Measurements from ENCODE around the gene RHOT2. TPM values are rescaled to one million over a fixed set of nuclear protein-coding genes. Genes with fewer than 3 reads are reported as not detected.

The RHOT2 gene
- total RNA-seq, 1 experiment from 2014 or later, result 210 TPM

DNA sequence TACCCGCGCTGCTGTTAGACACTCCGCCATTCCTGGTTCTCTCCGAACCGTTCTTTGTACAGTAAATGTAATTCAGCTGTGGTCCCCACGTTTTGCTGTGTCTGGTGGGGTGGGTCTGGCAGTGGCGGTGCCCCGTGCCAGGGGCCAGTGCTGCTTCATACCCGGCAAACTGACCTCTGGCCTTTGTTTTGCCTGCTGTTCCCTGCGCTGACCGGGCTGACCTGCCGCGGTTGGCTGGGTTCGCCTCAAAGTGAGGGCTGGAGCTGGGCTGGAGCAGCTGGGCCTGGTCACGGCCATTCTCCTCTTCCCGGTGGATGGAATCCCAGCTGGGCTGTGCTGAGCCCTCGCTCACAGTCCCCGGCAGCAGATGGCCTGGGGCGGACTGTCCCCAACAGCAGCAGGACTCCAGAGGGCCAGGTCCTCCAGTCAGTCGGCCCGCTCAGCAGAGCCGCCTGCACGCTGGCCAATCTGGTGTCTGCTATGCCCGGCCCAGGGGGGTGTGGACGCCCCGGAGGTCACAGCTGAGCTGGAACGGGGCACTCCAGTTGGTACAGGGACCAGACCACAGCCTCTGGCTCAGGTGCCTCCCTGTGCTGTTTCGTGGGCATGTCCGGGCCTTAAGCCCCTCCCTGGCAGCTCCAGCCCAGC lies 38.6 kb upstream of the RHOT2 start:
- no peak overlapping the region for H4K5ac ChIP-seq (ENCODE audit: insufficient read length, low read depth, low read length)
- H3K14ac ChIP-seq (ENCODE audit: insufficient read depth, low read length), result no peak overlapping the region
- H2AK5ac ChIP-seq (ENCODE audit: insufficient read length, low read length), result no peak overlapping the region
- H3K4ac ChIP-seq (ENCODE audit: low read depth, low read length), result no peak overlapping the region
- H3K4me2 ChIP-seq (ENCODE audit: insufficient read depth, insufficient read length, low read length), result no peak overlapping the region
- H3K56ac ChIP-seq (ENCODE audit: insufficient read length, low read depth, low read length), result no peak overlapping the region
- Mint-ChIP-seq H3K36me3 (ENCODE audit: insufficient read depth in 1 of 3, low read depth in 3 of 3) (peaks cover 0 to 13% (median 0%) of the 10 kb centered on the region in 3 experiments; a peak in 4 of 7 replicates), H3K9me3 (no peaks in the 10 kb centered on the region), H3K27me3 (ENCODE audit: low read depth) (no peaks in the 10 kb centered on the region), H3K4me1 (peaks cover 6 to 34% of the 10 kb centered on the region in 2 experiments; a peak in 3 of 4 replicates), H3K4me3 (peak overlapping the region in 1 of 2 experiments; percentile 26; a peak in 1 of 5 replicates), H3K27ac (peak overlapping the region in 2 of 3 experiments; percentile 57 to 84; a peak in 4 of 7 replicates)
- H2BK5ac ChIP-seq (ENCODE audit: insufficient read length, low read length), result no peak overlapping the region
- no peak for DNase-seq
- peaks cover 8% of the 10 kb centered on the region for H3K23me2 ChIP-seq (ENCODE audit: insufficient read length, low read depth, low read length, poor library complexity, severe bottlenecking)
- H2AFZ ChIP-seq (ENCODE audit: low read length), result no peak overlapping the region
- H2BK15ac ChIP-seq (ENCODE audit: low read depth, low read length), result no peak overlapping the region
- H3K27me3 ChIP-seq (ENCODE audit: insufficient read depth, low read length), result no peaks in the 10 kb centered on the region
- H3K79me1 ChIP-seq (ENCODE audit: insufficient read depth, low read depth, low read length, poor library complexity, severe bottlenecking), result no peaks in the 10 kb centered on the region
- no peaks in the 10 kb centered on the region for H4K20me1 ChIP-seq (ENCODE audit: control insufficient read depth, insufficient read depth, insufficient read length)
- H2BK120ac ChIP-seq (ENCODE audit: low read depth, low read length, poor library complexity, severe bottlenecking), result no peak overlapping the region
- H3K27ac ChIP-seq (ENCODE audit: insufficient read length, low read depth, low read length), result no peak overlapping the region
- no peak overlapping the region for H2BK12ac ChIP-seq (ENCODE audit: insufficient read length, low read depth, low read length)
- no peak overlapping the region for H3K9ac ChIP-seq (ENCODE audit: extremely low read depth, insufficient read length, low read length)
- H3T11ph ChIP-seq (ENCODE audit: low read length), result no peak overlapping the region
- no peak overlapping the region for H4K91ac ChIP-seq (ENCODE audit: insufficient read length, low read depth, low read length)
- TF ChIP-seq, protein P1, sequence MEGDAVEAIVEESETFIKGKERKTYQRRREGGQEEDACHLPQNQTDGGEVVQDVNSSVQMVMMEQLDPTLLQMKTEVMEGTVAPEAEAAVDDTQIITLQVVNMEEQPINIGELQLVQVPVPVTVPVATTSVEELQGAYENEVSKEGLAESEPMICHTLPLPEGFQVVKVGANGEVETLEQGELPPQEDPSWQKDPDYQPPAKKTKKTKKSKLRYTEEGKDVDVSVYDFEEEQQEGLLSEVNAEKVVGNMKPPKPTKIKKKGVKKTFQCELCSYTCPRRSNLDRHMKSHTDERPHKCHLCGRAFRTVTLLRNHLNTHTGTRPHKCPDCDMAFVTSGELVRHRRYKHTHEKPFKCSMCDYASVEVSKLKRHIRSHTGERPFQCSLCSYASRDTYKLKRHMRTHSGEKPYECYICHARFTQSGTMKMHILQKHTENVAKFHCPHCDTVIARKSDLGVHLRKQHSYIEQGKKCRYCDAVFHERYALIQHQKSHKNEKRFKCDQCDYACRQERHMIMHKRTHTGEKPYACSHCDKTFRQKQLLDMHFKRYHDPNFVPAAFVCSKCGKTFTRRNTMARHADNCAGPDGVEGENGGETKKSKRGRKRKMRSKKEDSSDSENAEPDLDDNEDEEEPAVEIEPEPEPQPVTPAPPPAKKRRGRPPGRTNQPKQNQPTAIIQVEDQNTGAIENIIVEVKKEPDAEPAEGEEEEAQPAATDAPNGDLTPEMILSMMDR (conservative IDR thresholded peaks at IDR 0.05), result no peak
- H3K18ac ChIP-seq (ENCODE audit: insufficient read length, low read depth, low read length), result no peak overlapping the region
- no peaks in the 10 kb centered on the region; the same call in 1 of the 2 replicates for H3K4me1 ChIP-seq (ENCODE audit: insufficient read depth, low read length)
- no peaks in the 10 kb centered on the region for H3K9me3 ChIP-seq (ENCODE audit: control insufficient read depth, low read depth, low read length)
- no peak overlapping the region for H3K23ac ChIP-seq (ENCODE audit: insufficient read length, low read depth, low read length)
- H2BK20ac ChIP-seq (ENCODE audit: low read depth, low read length, poor library complexity, severe bottlenecking), result no peak overlapping the region
- no peaks in the 10 kb centered on the region for H3K79me2 ChIP-seq (ENCODE audit: insufficient read depth, low read length)
- no CpG with 5 or more reads among the region's 29 CpGs for WGBS (ENCODE audit: extremely low coverage, insufficient read length, low lambda C conversion rate)
- H4K8ac ChIP-seq (replicated peaks; ENCODE audit: insufficient read length, low read depth, low read length), result no peak overlapping the region

All from H9 (cell line).